Hematopoietic multipotent progenitor cell treated with erythropoietin and hydrocortisone succinate and interleukin-3 and kit ligand, for 17 days (in vitro differentiated cells): ENCODE data around the gene USO1.
"Not testable (repeated sequence)": the region's sequence is repeated elsewhere in the genome, so short reads cannot be mapped to it uniquely, and the experiment has no call there.

Experiments used
- DNase-seq: peaks from one replicate; pipeline ENCODE4 v3.0.0-alpha.2; 2015; ENCODE audit warnings: low spot score

USO1 gene

GRCh38 chr4:75771607-75772006, 47.2 kb downstream of the USO1 start:
- no peak for DNase-seq

GRCh38 chr4:75777589-75777988, 53.2 kb downstream of the USO1 start:
- no peak for DNase-seq

GRCh38 chr4:75779105-75779757, 54.9 kb downstream of the USO1 start:
- no peak for DNase-seq

- no peak for DNase-seq
Observed at GRCh38 chr4:75781305-75781704, 56.9 kb downstream of the USO1 start.

- no peak for DNase-seq
Observed at GRCh38 chr4:75786526-75786925, 62.1 kb downstream of the USO1 start.

- no peak for DNase-seq
Observed at GRCh38 chr4:75786938-75787337, 62.6 kb downstream of the USO1 start.

GRCh38 chr4:75790024-75790423, 65.6 kb downstream of the USO1 start:
- DNase-seq = no peak

GRCh38 chr4:75800972-75801371, 76.6 kb downstream of the USO1 start:
- no peak for DNase-seq

GRCh38 chr4:75806035-75806434, 81.7 kb downstream of the USO1 start:
- DNase-seq = not testable (repeated sequence)

- DNase-seq = no peak
Observed at GRCh38 chr4:75817901-75818300, 93.5 kb downstream of the USO1 start.

GRCh38 chr4:75819121-75819520, 94.7 kb downstream of the USO1 start:
- no peak for DNase-seq

GRCh38 chr4:75820197-75820596, 95.8 kb downstream of the USO1 start:
- no peak for DNase-seq

- DNase-seq = no peak
Observed at GRCh38 chr4:75820676-75821075, 96.3 kb downstream of the USO1 start.

- no peak for DNase-seq
Observed at GRCh38 chr4:75821216-75821615, 96.8 kb downstream of the USO1 start.

GRCh38 chr4:75821966-75822365, 97.6 kb downstream of the USO1 start:
- DNase-seq = no peak

GRCh38 chr4:75822416-75822815, 98.0 kb downstream of the USO1 start:
- no peak for DNase-seq

- DNase-seq = no peak
Observed at GRCh38 chr4:75823812-75824211, 99.4 kb downstream of the USO1 start.

- no peak for DNase-seq
Observed at GRCh38 chr4:75830906-75831305, 106.5 kb downstream of the USO1 start.

- no peak for DNase-seq
Observed at GRCh38 chr4:75831856-75832405, 107.6 kb downstream of the USO1 start.

- DNase-seq = no peak
Observed at GRCh38 chr4:75834095-75834771, 109.9 kb downstream of the USO1 start.

- no peak for DNase-seq
Observed at GRCh38 chr4:75834772-75835154, 110.4 kb downstream of the USO1 start.

- no peak for DNase-seq
Observed at GRCh38 chr4:75841641-75842520, 117.5 kb downstream of the USO1 start.

- DNase-seq = no peak
Observed at GRCh38 chr4:75843596-75843995, 119.2 kb downstream of the USO1 start.
